GM12878 (cell line): ENCODE measurements around the gene CCR1. TPM values are rescaled to one million over a fixed set of nuclear protein-coding genes. Genes with fewer than 3 reads are reported as not detected.

Source experiments
- ATAC-seq: fragments of 200-7000 bp; cut with Tn5 transposase; 3 replicates; pipeline ENCODE4 v1.9.1; 2020; ENCODE audit warnings: mild to moderate bottlenecking, moderate library complexity
- BruUV-seq: library from RNA; stranded (reverse); fragments of 400-500 nt; replicated peaks from 2 replicates; lab custom pipeline; 2021; lab: Mats Ljungman, UMichigan
- CTCF ChIA-PET: fragments of 300-600 bp; sonication (Branson Sonifier 250); formaldehyde crosslinking; extraction: SDS; loops from one replicate; lab custom pipeline; 2021; ENCODE audit warnings: inconsistent platforms; lab: Yijun Ruan, JAX
- POLR2A ChIA-PET: fragments of 350-600 bp; formaldehyde crosslinking; extraction: SDS; loops from one replicate; lab custom pipeline; 2021; ENCODE audit warnings: inconsistent platforms; lab: Charles Lee
- RAD21 ChIA-PET: fragments of 300-600 bp; sonication (Branson Sonifier 250); formaldehyde crosslinking; loops from one replicate; lab custom pipeline; 2023; ENCODE audit warnings: antibody characterized with exemption; ENCODE audit not compliant: unreplicated experiment; lab: Charles Lee
- SMC1A ChIA-PET: fragments of 300-600 bp; sonication (Branson Sonifier 250); formaldehyde crosslinking; loops from one replicate; lab custom pipeline; 2023; ENCODE audit not compliant: unreplicated experiment, uncharacterized antibody; lab: Charles Lee
- DNase-seq: peaks from one replicate; pipeline ENCODE4 v3.0.0-alpha.2; 2011; ENCODE audit warnings: low read depth, low spot score
- FAIRE-seq: peaks from 3 replicates; lab custom pipeline; 2011; peaks lifted over from hg19 to GRCh38; lab: Jason Lieb, UNC
- H2AFZ ChIP-seq: 2 replicates; pipeline ENCODE4 v1.6.0; 2011; ENCODE audit warnings: low read depth, low read length, control low read depth; ENCODE audit not compliant: control insufficient read depth
- H3K27ac ChIP-seq: 2 replicates; pipeline ENCODE4 v1.5.1; 2011; ENCODE audit warnings: control low read depth; ENCODE audit not compliant: control insufficient read depth, insufficient read depth
- H3K27me3 ChIP-seq, 2 experiments: replicated peaks in 1 of 2; 2 replicates each; pipeline versions ENCODE4 v1.6.0 to v1.6.1; 2011; ENCODE audit warnings: low read length in 1 of 2; ENCODE audit not compliant: control insufficient read depth in 2 of 2, insufficient read depth in 2 of 2
- H3K36me3 ChIP-seq, 2 experiments: 2 replicates each; pipeline ENCODE4 v1.5.1; 2011; ENCODE audit warnings: low read length in 1 of 2; ENCODE audit not compliant: control insufficient read depth in 2 of 2, insufficient read depth in 2 of 2
- H3K4me1 ChIP-seq: 2 replicates; pipeline ENCODE4 v1.6.1; 2011; ENCODE audit warnings: mild to moderate bottlenecking, low read length, moderate library complexity, mixed read lengths; ENCODE audit not compliant: control insufficient read depth, insufficient read depth
- H3K4me2 ChIP-seq: 2 replicates; pipeline ENCODE4 v1.6.0; 2011; ENCODE audit warnings: control low read depth; ENCODE audit not compliant: control insufficient read depth, insufficient read depth
- H3K4me3 ChIP-seq: fragments of 200-600 bp; sonication (generic); 2 replicates; pipeline ENCODE4 v1.5.1; 2016
- H3K79me2 ChIP-seq: 2 replicates; pipeline ENCODE4 v1.6.0; 2011; ENCODE audit warnings: low read length; ENCODE audit not compliant: control insufficient read depth, insufficient read depth
- H3K9ac ChIP-seq: 2 replicates; pipeline ENCODE4 v1.8.0; 2011; ENCODE audit warnings: low read length, control low read depth, mixed read lengths; ENCODE audit not compliant: control insufficient read depth, insufficient read depth
- H3K9me3 ChIP-seq: replicated peaks from 3 replicates; pipeline ENCODE4 v1.5.1; 2011; ENCODE audit warnings: mild to moderate bottlenecking, low read length; ENCODE audit not compliant: control insufficient read depth, insufficient read depth
- H4K20me1 ChIP-seq: 2 replicates; pipeline ENCODE4 v1.6.0; 2011; ENCODE audit not compliant: control insufficient read depth, insufficient read depth
- FOS ChIP-seq: IDR thresholded peaks from 3 replicates; pipeline ENCODE4 v1.6.1; 2011; ENCODE audit warnings: borderline replicate concordance; ENCODE audit not compliant: insufficient read length; ENCODE audit errors: extremely low read depth
- FOXM1 ChIP-seq: IDR thresholded peaks from 2 replicates; pipeline ENCODE4 v1.6.1; 2012; ENCODE audit warnings: low read depth, mild to moderate bottlenecking, inconsistent platforms, low read length, moderate library complexity
- MEF2A ChIP-seq: IDR thresholded peaks from 2 replicates; pipeline ENCODE4 v1.6.1; 2011; ENCODE audit warnings: low read depth, mild to moderate bottlenecking, low read length, moderate library complexity; ENCODE audit not compliant: insufficient read depth
- SPI1 ChIP-seq: IDR thresholded peaks from 2 replicates; pipeline ENCODE4 v1.6.1; 2011; ENCODE audit warnings: low read depth, mild to moderate bottlenecking, low read length, moderate library complexity, borderline replicate concordance; ENCODE audit not compliant: insufficient read depth
- ZNF384 ChIP-seq: IDR thresholded peaks from 2 replicates; pipeline ENCODE4 v1.6.1; 2012; ENCODE audit warnings: low read depth, mild to moderate bottlenecking, low read length, improper control_type of control experiment, borderline replicate concordance
- WGBS: methylation state at CpG from one replicate; pipeline ENCODE4 v1.1.6; 2016; ENCODE audit warnings: low lambda C conversion rate; ENCODE audit not compliant: insufficient replicate concordance, insufficient coverage; ENCODE audit errors: missing lambda C conversion rate; 5-methylcytosine and 5-hydroxymethylcytosine counted together
- in situ Hi-C: fragments of 300-500 bp; cut with MboI; formaldehyde crosslinking; loops from 9 replicates; pipeline ENCODE4 v1.14.3; 2018; ENCODE audit warnings: mixed read lengths
- intact Hi-C: fragments of 100-400 bp; cut with micrococcal nuclease; formaldehyde crosslinking; loops from one replicate; pipeline ENCODE4 v1.14.2; 2022; ENCODE audit not compliant: unreplicated experiment
- polyA plus RNA-seq, 11 experiments: library from polyadenylated mRNA; depleted of rRNA in 4 of 11; unstranded in 6 of 11; stranded (reverse) in 5 of 11; fragments of >200 nt; fragmentation: Nextera tagmentation in 4 of 11; fragmentation: Illumina TruSeq in 1 of 11; extraction: Ambion mirVana in 4 of 11; extraction: Trizol in 1 of 11; gene quantifications; 1 replicate in 1 of 11; 2 replicates in 10 of 11; pipeline versions ENCODE4 v1.2.1 to v1.2.3, GENCODE V29; 2011 to 2016; ENCODE audit warnings: inconsistent platforms in 2 of 11, missing spikeins in 2 of 11, low read depth in 1 of 11
- total RNA-seq, 4 experiments: library from RNA; depleted of rRNA in 3 of 4; stranded (reverse); fragments of >200 nt in 3 of 4; fragmentation: Illumina TruSeq in 1 of 4; extraction: Trizol in 1 of 4; gene quantifications; 2 replicates each; pipeline versions ENCODE4 v1.2.1 to v1.2.3, GENCODE V29; 2013 to 2021
- TF ChIP-seq, protein P1 (sequence below): fragments of 450-650 bp; formaldehyde crosslinking; IDR thresholded peaks from 2 replicates; pipeline ENCODE4 v1.5.0; 2022; ENCODE audit warnings: mild to moderate bottlenecking, missing genetic modification characterization
- TF ChIP-seq, protein P2 (sequence below): fragments of 450-650 bp; IDR thresholded peaks from 2 replicates; pipeline ENCODE4 v1.6.1; 2017; ENCODE audit warnings: mild to moderate bottlenecking
- TF ChIP-seq, protein P3 (sequence below), 3 experiments: IDR thresholded peaks in 2 of 3; conservative IDR thresholded peaks in 1 of 3; 2 replicates each; pipeline ENCODE4 v1.5.1; 2011; ENCODE audit warnings: low read depth in 3 of 3, low read length in 3 of 3, mild to moderate bottlenecking in 3 of 3, control low read depth in 2 of 3, moderate library complexity in 2 of 3, inconsistent platforms in 1 of 3, mixed read lengths in 1 of 3; ENCODE audit not compliant: control insufficient read depth in 2 of 3, insufficient read depth in 1 of 3; ENCODE audit errors: extremely low read depth in 1 of 3
- TF ChIP-seq, protein P4 (sequence below): fragments of 450-650 bp; IDR thresholded peaks from 2 replicates; pipeline ENCODE4 v1.6.1; 2016; ENCODE audit warnings: mild to moderate bottlenecking
- TF ChIP-seq, protein P5 (sequence below): IDR thresholded peaks from 2 replicates; pipeline ENCODE4 v1.6.1; 2011; ENCODE audit warnings: mild to moderate bottlenecking, low read depth, low read length, moderate library complexity; ENCODE audit not compliant: insufficient replicate concordance

CCR1 gene
- total and polyA plus RNA-seq, 10 of the 15 experiments (the other 5 are each of a cell fraction or from before 2014, with no cell fraction given): 2.3 to 11.0 (median 7.8) TPM

DNA sequence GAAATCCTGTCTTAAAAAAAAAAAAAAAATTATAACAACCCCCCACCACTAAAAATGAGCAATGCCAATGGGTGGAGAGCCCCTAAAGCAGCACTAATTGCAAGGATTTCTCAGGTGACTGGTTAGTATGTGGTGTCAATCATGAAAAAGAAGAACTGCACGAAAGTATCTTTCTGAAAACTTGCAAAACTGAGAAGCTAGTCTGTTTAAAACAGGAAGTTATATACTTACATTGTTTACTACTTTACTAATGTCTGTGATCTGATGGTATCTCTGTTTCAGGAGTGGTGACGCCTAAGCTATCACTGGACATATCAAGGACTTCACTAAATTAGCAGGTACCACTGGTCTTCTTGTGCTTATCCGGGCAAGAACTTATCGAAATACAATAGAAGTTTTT, 34.0 kb upstream of the CCR1 start, which contains the start of gene CCR3:
TSS of gene CCR3 (plus strand) at position 341 of the 400 bp plus-strand sequence. CDS start 22,699 bp downstream, outside the sequence.
- Histone ChIP-seq H3K36me3 (no peaks in the 10 kb centered on the region), H2AFZ (no peak within 1 kb of the TSS), H3K4me2 (no peak within 1 kb of the TSS), H3K27ac (no peak within 1 kb of the TSS), H3K4me3 (no peak within 1 kb of the TSS), H3K79me2 (no peaks in the 10 kb centered on the region), H4K20me1 (no peaks in the 10 kb centered on the region), H3K4me1 (peaks cover 3% of the 10 kb centered on the region; the same call in 1 of the 2 replicates), H3K27me3 (peaks cover 0 to 9% of the 10 kb centered on the region in 2 experiments; a peak in 2 of 4 replicates), H3K9ac (no peak within 1 kb of the TSS), H3K9me3 (no peaks in the 10 kb centered on the region)
- SMC1A ChIA-PET: interaction anchor here (1.6 kb wide), 1 partner anchor 135 kb away, joined by 4 read pairs; no protein-coding TSS in a partner anchor
- CTCF ChIA-PET: interaction anchor here (0.6 to 1.8 kb wide), 7 partner anchors 7 to 1710 kb away, joined by 3 to 7 read pairs (median 4); partner anchors contain the start of gene CCR5
- POLR2A ChIA-PET: no interaction called here
- FAIRE-seq: no peak
- TF ChIP-seq FOXM1 (no peak), FOS (no peak), SPI1 (peak; percentile 65; the same call in 1 of the 2 replicates), MEF2A (no peak), ZNF384 (no peak)
- TF ChIP-seq, protein P1, sequence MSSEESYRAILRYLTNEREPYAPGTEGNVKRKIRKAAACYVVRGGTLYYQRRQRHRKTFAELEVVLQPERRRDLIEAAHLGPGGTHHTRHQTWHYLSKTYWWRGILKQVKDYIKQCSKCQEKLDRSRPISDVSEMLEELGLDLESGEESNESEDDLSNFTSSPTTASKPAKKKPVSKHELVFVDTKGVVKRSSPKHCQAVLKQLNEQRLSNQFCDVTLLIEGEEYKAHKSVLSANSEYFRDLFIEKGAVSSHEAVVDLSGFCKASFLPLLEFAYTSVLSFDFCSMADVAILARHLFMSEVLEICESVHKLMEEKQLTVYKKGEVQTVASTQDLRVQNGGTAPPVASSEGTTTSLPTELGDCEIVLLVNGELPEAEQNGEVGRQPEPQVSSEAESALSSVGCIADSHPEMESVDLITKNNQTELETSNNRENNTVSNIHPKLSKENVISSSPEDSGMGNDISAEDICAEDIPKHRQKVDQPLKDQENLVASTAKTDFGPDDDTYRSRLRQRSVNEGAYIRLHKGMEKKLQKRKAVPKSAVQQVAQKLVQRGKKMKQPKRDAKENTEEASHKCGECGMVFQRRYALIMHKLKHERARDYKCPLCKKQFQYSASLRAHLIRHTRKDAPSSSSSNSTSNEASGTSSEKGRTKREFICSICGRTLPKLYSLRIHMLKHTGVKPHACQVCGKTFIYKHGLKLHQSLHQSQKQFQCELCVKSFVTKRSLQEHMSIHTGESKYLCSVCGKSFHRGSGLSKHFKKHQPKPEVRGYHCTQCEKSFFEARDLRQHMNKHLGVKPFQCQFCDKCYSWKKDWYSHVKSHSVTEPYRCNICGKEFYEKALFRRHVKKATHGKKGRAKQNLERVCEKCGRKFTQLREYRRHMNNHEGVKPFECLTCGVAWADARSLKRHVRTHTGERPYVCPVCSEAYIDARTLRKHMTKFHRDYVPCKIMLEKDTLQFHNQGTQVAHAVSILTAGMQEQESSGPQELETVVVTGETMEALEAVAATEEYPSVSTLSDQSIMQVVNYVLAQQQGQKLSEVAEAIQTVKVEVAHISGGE: no peak
- TF ChIP-seq, protein P2, sequence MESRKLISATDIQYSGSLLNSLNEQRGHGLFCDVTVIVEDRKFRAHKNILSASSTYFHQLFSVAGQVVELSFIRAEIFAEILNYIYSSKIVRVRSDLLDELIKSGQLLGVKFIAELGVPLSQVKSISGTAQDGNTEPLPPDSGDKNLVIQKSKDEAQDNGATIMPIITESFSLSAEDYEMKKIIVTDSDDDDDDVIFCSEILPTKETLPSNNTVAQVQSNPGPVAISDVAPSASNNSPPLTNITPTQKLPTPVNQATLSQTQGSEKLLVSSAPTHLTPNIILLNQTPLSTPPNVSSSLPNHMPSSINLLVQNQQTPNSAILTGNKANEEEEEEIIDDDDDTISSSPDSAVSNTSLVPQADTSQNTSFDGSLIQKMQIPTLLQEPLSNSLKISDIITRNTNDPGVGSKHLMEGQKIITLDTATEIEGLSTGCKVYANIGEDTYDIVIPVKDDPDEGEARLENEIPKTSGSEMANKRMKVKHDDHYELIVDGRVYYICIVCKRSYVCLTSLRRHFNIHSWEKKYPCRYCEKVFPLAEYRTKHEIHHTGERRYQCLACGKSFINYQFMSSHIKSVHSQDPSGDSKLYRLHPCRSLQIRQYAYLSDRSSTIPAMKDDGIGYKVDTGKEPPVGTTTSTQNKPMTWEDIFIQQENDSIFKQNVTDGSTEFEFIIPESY: no peak
- TF ChIP-seq, protein P3, sequence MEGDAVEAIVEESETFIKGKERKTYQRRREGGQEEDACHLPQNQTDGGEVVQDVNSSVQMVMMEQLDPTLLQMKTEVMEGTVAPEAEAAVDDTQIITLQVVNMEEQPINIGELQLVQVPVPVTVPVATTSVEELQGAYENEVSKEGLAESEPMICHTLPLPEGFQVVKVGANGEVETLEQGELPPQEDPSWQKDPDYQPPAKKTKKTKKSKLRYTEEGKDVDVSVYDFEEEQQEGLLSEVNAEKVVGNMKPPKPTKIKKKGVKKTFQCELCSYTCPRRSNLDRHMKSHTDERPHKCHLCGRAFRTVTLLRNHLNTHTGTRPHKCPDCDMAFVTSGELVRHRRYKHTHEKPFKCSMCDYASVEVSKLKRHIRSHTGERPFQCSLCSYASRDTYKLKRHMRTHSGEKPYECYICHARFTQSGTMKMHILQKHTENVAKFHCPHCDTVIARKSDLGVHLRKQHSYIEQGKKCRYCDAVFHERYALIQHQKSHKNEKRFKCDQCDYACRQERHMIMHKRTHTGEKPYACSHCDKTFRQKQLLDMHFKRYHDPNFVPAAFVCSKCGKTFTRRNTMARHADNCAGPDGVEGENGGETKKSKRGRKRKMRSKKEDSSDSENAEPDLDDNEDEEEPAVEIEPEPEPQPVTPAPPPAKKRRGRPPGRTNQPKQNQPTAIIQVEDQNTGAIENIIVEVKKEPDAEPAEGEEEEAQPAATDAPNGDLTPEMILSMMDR (IDR thresholded peaks at IDR 0.05 in 2 of 3, conservative IDR thresholded peaks at IDR 0.05 in 1 of 3; ENCODE audit: control insufficient read depth in 2 of 3, extremely low read depth in 1 of 3, insufficient read depth in 1 of 3, low read depth in 3 of 3, low read length in 3 of 3): no peak
- TF ChIP-seq, protein P4, sequence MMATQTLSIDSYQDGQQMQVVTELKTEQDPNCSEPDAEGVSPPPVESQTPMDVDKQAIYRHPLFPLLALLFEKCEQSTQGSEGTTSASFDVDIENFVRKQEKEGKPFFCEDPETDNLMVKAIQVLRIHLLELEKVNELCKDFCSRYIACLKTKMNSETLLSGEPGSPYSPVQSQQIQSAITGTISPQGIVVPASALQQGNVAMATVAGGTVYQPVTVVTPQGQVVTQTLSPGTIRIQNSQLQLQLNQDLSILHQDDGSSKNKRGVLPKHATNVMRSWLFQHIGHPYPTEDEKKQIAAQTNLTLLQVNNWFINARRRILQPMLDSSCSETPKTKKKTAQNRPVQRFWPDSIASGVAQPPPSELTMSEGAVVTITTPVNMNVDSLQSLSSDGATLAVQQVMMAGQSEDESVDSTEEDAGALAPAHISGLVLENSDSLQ: peak; percentile 93
- TF ChIP-seq, protein P5, sequence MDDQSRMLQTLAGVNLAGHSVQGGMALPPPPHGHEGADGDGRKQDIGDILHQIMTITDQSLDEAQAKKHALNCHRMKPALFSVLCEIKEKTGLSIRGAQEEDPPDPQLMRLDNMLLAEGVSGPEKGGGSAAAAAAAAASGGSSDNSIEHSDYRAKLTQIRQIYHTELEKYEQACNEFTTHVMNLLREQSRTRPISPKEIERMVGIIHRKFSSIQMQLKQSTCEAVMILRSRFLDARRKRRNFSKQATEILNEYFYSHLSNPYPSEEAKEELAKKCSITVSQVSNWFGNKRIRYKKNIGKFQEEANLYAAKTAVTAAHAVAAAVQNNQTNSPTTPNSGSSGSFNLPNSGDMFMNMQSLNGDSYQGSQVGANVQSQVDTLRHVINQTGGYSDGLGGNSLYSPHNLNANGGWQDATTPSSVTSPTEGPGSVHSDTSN: peak; percentile 75
- no TSS peak for BruUV-seq
- in situ Hi-C loops: no loop called here
- intact Hi-C loops: no loop called here
- peak; percentile 65 for ATAC-seq
- RAD21 ChIA-PET: interaction anchor here (1.0 to 1.2 kb wide), 3 partner anchors 11 to 55 kb away, joined by 3 read pairs; no protein-coding TSS in a partner anchor
- DNase-seq: no peak
- WGBS: 33% methylated on average over 4 of the region's 4 CpGs
